Stimulated activated CD8-positive, alpha-beta memory T cell treated with anti-CD3 and anti-CD28 coated beads, Interleukin-15, amount 100 ng/mL, for 48 hours (primary cell): ENCODE measurements around the gene ZNF140.
A peak's percentile ranks its signal among the peaks of the same experiment; 100 is the strongest.

Experiments used
- DNase-seq, 2 donors: peaks; one replicate each; pipeline ENCODE4 v3.0.0-alpha.2; 2020; ENCODE audit warnings: low read depth in 2 of 2

ZNF140 gene

GRCh38 chr12:133080368-133081158, at the start of gene ZNF140:
Gene ZNF140, plus strand, starts transcription at chr12:133080923. Its CDS starts 398 bp downstream, at chr12:133081321.
- peak; percentile 93 to 95 for DNase-seq

GRCh38 chr12:133037207-133038005, 43.3 kb upstream of the ZNF140 start, which contains the start of gene ZNF84:
Gene ZNF84, plus strand, starts transcription at chr12:133037509. Its CDS starts 3,959 bp downstream, at chr12:133041468.
- peak; percentile 95 for DNase-seq

GRCh38 chr12:133038118-133038709, 42.5 kb upstream of the ZNF140 start:
- DNase-seq, result no peak

GRCh38 chr12:133046698-133047097, 34.0 kb upstream of the ZNF140 start:
- DNase-seq, result no peak

- no peak for DNase-seq
These were observed 23.3 kb upstream of the ZNF140 start for GRCh38 chr12:133057446-133057845.

- no peak for DNase-seq
These were observed 22.3 kb upstream of the ZNF140 start for GRCh38 chr12:133058203-133059113.

- no peak for DNase-seq
These were observed 18.8 kb upstream of the ZNF140 start for GRCh38 chr12:133061954-133062353.

GRCh38 chr12:133063556-133063955, 17.2 kb upstream of the ZNF140 start:
- no peak for DNase-seq

GRCh38 chr12:133073836-133074235, 6.9 kb upstream of the ZNF140 start:
- no peak for DNase-seq

- peak; percentile 90 to 93 for DNase-seq
These were observed 726 bp upstream of the ZNF140 start for GRCh38 chr12:133080026-133080367.

- no peak for DNase-seq
These were observed 547 bp downstream of the ZNF140 start for GRCh38 chr12:133081159-133081780.

- DNase-seq, result no peak
These were observed 2.6 kb downstream of the ZNF140 start for GRCh38 chr12:133083345-133083744.

GRCh38 chr12:133105620-133106019, 24.9 kb downstream of the ZNF140 start:
- DNase-seq, result no peak

GRCh38 chr12:133106253-133106652, 25.5 kb downstream of the ZNF140 start:
- DNase-seq, result no peak

- no peak for DNase-seq
These were observed 26.4 kb downstream of the ZNF140 start for GRCh38 chr12:133107121-133107520.

- no peak for DNase-seq
These were observed 27.4 kb downstream of the ZNF140 start for GRCh38 chr12:133108150-133108549.

- DNase-seq, result no peak
These were observed 39.9 kb downstream of the ZNF140 start for GRCh38 chr12:133120385-133121191.

GRCh38 chr12:133124674-133125073, 44.0 kb downstream of the ZNF140 start:
- DNase-seq, result no peak

GRCh38 chr12:133129368-133130037, 48.8 kb downstream of the ZNF140 start:
- no peak for DNase-seq
